Liver (tissue), 9 donors: ENCODE measurements around the gene STXBP4. TPM values are rescaled to one million over a fixed set of nuclear protein-coding genes. Genes with fewer than 3 reads are reported as not detected.

Experiments
- DNase-seq: peaks from one replicate; pipeline ENCODE4 v3.0.0-alpha.2; 2017; ENCODE audit warnings: low spot score
- H3K27ac ChIP-seq, 2 donors: one replicate each; pipeline ENCODE4 v1.7.0; 2013; ENCODE audit warnings: inconsistent platforms in 2 of 2, low read length in 2 of 2, control low read depth in 1 of 2, low read depth in 1 of 2, mild to moderate bottlenecking in 1 of 2
- H3K27me3 ChIP-seq, 4 donors: one replicate each; pipeline versions ENCODE4 v1.6.1 to v1.7.0; 2013; ENCODE audit warnings: low read length in 3 of 4, inconsistent platforms in 1 of 4, mild to moderate bottlenecking in 1 of 4, moderate library complexity in 1 of 4; ENCODE audit not compliant: control insufficient read depth in 4 of 4, insufficient read depth in 4 of 4
- H3K36me3 ChIP-seq, 4 donors: one replicate each; pipeline versions ENCODE4 v1.6.1 to v1.7.0; 2013; ENCODE audit warnings: low read length in 3 of 4, mild to moderate bottlenecking in 3 of 4, low read depth in 1 of 4, moderate library complexity in 1 of 4; ENCODE audit not compliant: control insufficient read depth in 4 of 4, insufficient read depth in 3 of 4
- H3K4me1 ChIP-seq, 4 donors: one replicate each; pipeline versions ENCODE4 v1.6.1 to v1.7.0; 2013; ENCODE audit warnings: low read length in 3 of 4, mild to moderate bottlenecking in 3 of 4, moderate library complexity in 1 of 4; ENCODE audit not compliant: control insufficient read depth in 4 of 4, insufficient read depth in 4 of 4
- H3K4me3 ChIP-seq, 3 donors: one replicate each; pipeline versions ENCODE4 v1.6.1 to v1.7.0; 2013; ENCODE audit warnings: low read length in 3 of 3, control low read depth in 1 of 3, low read depth in 1 of 3, mild to moderate bottlenecking in 1 of 3
- H3K9ac ChIP-seq, 2 donors: one replicate each; pipeline ENCODE4 v1.7.0; 2013; ENCODE audit warnings: low read length in 2 of 2, mild to moderate bottlenecking in 2 of 2, moderate library complexity in 2 of 2, control low read depth in 1 of 2, low read depth in 1 of 2
- H3K9me3 ChIP-seq, 4 donors: one replicate each; pipeline versions ENCODE4 v1.6.1 to v1.7.0; 2013; ENCODE audit warnings: low read length in 3 of 4; ENCODE audit not compliant: control insufficient read depth in 4 of 4
- ATF3 ChIP-seq: IDR thresholded peaks from 2 replicates; pipeline ENCODE4 v1.6.1; 2016; ENCODE audit warnings: antibody characterized with exemption
- FOXA1 ChIP-seq: IDR thresholded peaks from 2 replicates; pipeline ENCODE4 v1.6.1; 2016; ENCODE audit warnings: antibody characterized with exemption
- FOXA2 ChIP-seq: IDR thresholded peaks from 2 replicates; pipeline ENCODE4 v1.6.1; 2016; ENCODE audit warnings: antibody characterized with exemption
- GABPA ChIP-seq, 2 donors: IDR thresholded peaks in 1 of 2; conservative IDR thresholded peaks in 1 of 2; 2 replicates each; pipeline ENCODE4 v1.6.1; 2016; ENCODE audit warnings: antibody characterized with exemption in 2 of 2, mild to moderate bottlenecking in 1 of 2, moderate library complexity in 1 of 2
- HNF4A ChIP-seq, 2 donors: conservative IDR thresholded peaks; 2 replicates each; pipeline ENCODE4 v1.6.1; 2016; ENCODE audit warnings: antibody characterized with exemption in 2 of 2, mild to moderate bottlenecking in 2 of 2
- HNF4G ChIP-seq: IDR thresholded peaks from 2 replicates; pipeline ENCODE4 v1.6.1; 2016; ENCODE audit warnings: antibody characterized with exemption
- JUND ChIP-seq, 2 donors: IDR thresholded peaks; 2 replicates each; pipeline ENCODE4 v1.6.1; 2016; ENCODE audit warnings: antibody characterized with exemption in 2 of 2
- MAX ChIP-seq: IDR thresholded peaks from 2 replicates; pipeline ENCODE4 v1.6.1; 2016; ENCODE audit warnings: antibody characterized with exemption
- NR2F2 ChIP-seq: IDR thresholded peaks from 2 replicates; pipeline ENCODE4 v1.6.1; 2016; ENCODE audit warnings: antibody characterized with exemption
- RAD21 ChIP-seq, 2 donors: IDR thresholded peaks; 2 replicates each; pipeline ENCODE4 v1.6.1; 2016; ENCODE audit warnings: antibody characterized with exemption in 2 of 2, mild to moderate bottlenecking in 2 of 2
- REST ChIP-seq: IDR thresholded peaks from 2 replicates; pipeline ENCODE4 v1.6.1; 2016; ENCODE audit warnings: antibody characterized with exemption, mild to moderate bottlenecking
- RXRA ChIP-seq, 2 donors: IDR thresholded peaks; 2 replicates each; pipeline ENCODE4 v1.6.1; 2017 to 2018; ENCODE audit warnings: antibody characterized with exemption in 2 of 2, mild to moderate bottlenecking in 1 of 2
- SP1 ChIP-seq: IDR thresholded peaks from 2 replicates; pipeline ENCODE4 v1.6.1; 2018; ENCODE audit warnings: antibody characterized with exemption, mild to moderate bottlenecking
- TAF1 ChIP-seq: conservative IDR thresholded peaks from 2 replicates; pipeline ENCODE4 v1.6.1; 2016; ENCODE audit warnings: antibody characterized with exemption, mild to moderate bottlenecking
- YY1 ChIP-seq: IDR thresholded peaks from 2 replicates; pipeline ENCODE4 v1.6.1; 2016; ENCODE audit warnings: antibody characterized with exemption, mild to moderate bottlenecking
- ZBTB33 ChIP-seq: IDR thresholded peaks from 2 replicates; pipeline ENCODE4 v1.6.1; 2016; ENCODE audit warnings: antibody characterized with exemption
- WGBS: extraction: QIAGEN DNeasy Blood & Tissue Kit; methylation state at CpG from one replicate; pipeline ENCODE4 v1.1.7; 2013; 5-methylcytosine and 5-hydroxymethylcytosine counted together
- polyA plus RNA-seq, 2 donors: library from polyadenylated mRNA; stranded (reverse) in 1 of 2; unstranded in 1 of 2; fragments of 200-250 nt in 1 of 2; fragments of >200 nt in 1 of 2; fragmentation: Nextera tagmentation in 1 of 2; extraction: Ambion mirVana in 1 of 2; gene quantifications; one replicate each; pipeline versions ENCODE4 v1.2.1 to v1.2.3, GENCODE V29; 2013 to 2015
- total RNA-seq, 2 donors: library from RNA; depleted of rRNA; stranded (reverse); fragments of >200 nt; gene quantifications; one replicate each; pipeline ENCODE4 v1.2.3, GENCODE V29; 2014
- donor health status: healthy.
- donor health status: healthy.
- donor health status: healthy.
- donor health status: healthy.
- donor health status: healthy.

The STXBP4 gene
- total and polyA plus RNA-seq, 4 donors, result 1.5 to 12.6 (median 3.5) TPM

DNA sequence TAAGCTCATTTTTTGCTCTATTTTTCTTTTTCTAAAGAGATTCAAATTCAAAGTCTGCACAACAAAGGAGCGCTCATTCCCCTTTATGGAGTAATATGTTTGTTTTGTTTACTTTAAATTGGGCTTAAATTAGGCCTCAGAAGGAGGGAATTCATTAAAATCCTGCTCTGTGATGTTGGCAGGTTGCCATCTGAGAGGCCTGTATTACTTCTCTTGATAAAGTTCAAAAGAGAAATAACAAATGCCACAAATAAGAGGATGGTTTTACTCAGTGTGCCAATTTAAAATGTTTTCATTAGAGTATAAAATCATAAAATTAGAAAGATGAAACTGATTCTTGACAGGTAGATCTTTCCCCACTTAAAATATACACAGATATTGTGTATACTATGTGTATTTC, 241.7 kb downstream of the STXBP4 start:
- WGBS, result 93% methylated on average over 1 of the region's 1 CpG
- TF ChIP-seq FOXA2 (no peak), RAD21 (IDR thresholded peaks at IDR 0.05) (no peak), SP1 (no peak), REST (no peak), GABPA (IDR thresholded peaks at IDR 0.05 in 1 of 2, conservative IDR thresholded peaks at IDR 0.05 in 1 of 2) (no peak), FOXA1 (no peak), JUND (IDR thresholded peaks at IDR 0.05) (no peak), HNF4A (conservative IDR thresholded peaks at IDR 0.05) (no peak), TAF1 (no peak), ATF3 (no peak), ZBTB33 (no peak), RXRA (IDR thresholded peaks at IDR 0.05) (no peak), YY1 (no peak)
- DNase-seq, result no peak

DNA sequence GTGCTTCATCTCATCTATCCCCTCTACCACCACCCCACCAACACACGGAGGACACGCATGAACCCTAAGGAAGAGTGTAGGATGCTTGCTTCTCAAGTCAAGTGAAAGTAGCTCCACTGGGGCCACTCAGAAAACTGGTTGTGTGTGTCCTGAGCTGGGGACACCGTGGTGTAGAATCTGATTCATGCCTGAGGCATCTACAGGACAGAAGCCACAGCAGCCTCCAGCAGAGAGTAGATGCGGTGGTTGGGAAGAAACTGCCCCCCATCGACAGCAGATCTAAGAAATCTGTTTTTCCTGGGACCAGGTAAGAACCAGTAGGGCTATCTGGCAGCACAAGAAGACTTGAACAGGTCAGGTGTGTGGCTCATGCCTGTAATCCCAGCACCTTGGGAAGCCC, 244.3 kb downstream of the STXBP4 start:
- no peak overlapping the region for H3K4me3 ChIP-seq
- 87% methylated on average over 5 of the region's 5 CpGs for WGBS
- no peaks in the 10 kb centered on the region for H3K36me3 ChIP-seq
- H3K4me1 ChIP-seq, result peaks cover 0 to 4% (median 0%) of the 10 kb centered on the region in 4 donors
- DNase-seq, result no peak
- no peaks in the 10 kb centered on the region for H3K27me3 ChIP-seq
- no peak overlapping the region for H3K27ac ChIP-seq
- H3K9ac ChIP-seq, result no peak overlapping the region
- TF ChIP-seq FOXA1 (no peak), ATF3 (no peak), RXRA (IDR thresholded peaks at IDR 0.05) (no peak), MAX (no peak), HNF4A (conservative IDR thresholded peaks at IDR 0.05) (no peak), HNF4G (no peak), ZBTB33 (no peak), NR2F2 (no peak), RAD21 (IDR thresholded peaks at IDR 0.05) (no peak), GABPA (IDR thresholded peaks at IDR 0.05 in 1 of 2, conservative IDR thresholded peaks at IDR 0.05 in 1 of 2) (no peak), SP1 (no peak), FOXA2 (no peak), TAF1 (no peak), YY1 (no peak)
- H3K9me3 ChIP-seq, result no peaks in the 10 kb centered on the region

More for the DNA sequence above, 241.7 kb downstream of the STXBP4 start:
- H3K9me3 ChIP-seq, result no peaks in the 10 kb centered on the region
- H3K4me3 ChIP-seq, result no peak overlapping the region
- peaks cover 0 to 4% (median 0%) of the 10 kb centered on the region in 4 donors for H3K4me1 ChIP-seq
- H3K27ac ChIP-seq, result no peak overlapping the region
- no peak overlapping the region for H3K9ac ChIP-seq
- no peaks in the 10 kb centered on the region for H3K27me3 ChIP-seq
- H3K36me3 ChIP-seq, result no peaks in the 10 kb centered on the region
